Measurements from ENCODE around the gene FARS2.

The FARS2 gene

DNA sequence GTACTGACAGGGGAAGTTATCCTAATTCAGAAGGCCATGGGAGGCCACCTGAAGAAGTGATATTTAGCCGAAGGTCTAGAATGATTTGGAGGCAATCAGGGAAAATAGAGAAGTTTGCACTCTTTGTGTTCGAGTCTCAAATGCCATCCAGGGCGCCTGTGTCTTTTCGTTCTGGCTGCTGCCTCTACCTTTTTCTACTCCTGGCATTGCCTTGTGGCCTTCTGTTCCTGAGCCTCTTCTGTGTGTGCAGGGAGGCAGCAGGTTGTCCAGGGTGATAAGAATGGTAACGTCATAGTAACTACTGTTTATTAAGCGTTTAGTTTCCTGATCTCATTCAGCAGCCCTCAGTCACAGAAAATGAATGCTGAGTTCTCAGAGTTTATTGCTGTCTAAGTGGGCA is 252.1 kb downstream of the FARS2 start:
- Histone ChIP-seq H3K27ac (ENCODE audit: low read length) (no peak overlapping the region), H3K9me3 (ENCODE audit: insufficient read depth, low read length, severe bottlenecking) (no peaks in the 10 kb centered on the region), H3K4me3 (ENCODE audit: low read depth in 1 of 2, low read length in 2 of 2) (no peak overlapping the region), H3K36me3 (ENCODE audit: insufficient read depth, low read length) (no peaks in the 10 kb centered on the region), H3K4me2 (ENCODE audit: insufficient read depth, low read length) (no peak overlapping the region), H4K20me1 (ENCODE audit: insufficient read depth, low read length) (0 out of 2 replicates have a peak, but pooled peaks cover 5% of the 10 kb centered on the region), H3K9ac (ENCODE audit: low read depth, low read length) (no peak overlapping the region), H2AFZ (ENCODE audit: low read depth, low read length) (no peak overlapping the region), H3K27me3 (ENCODE audit: insufficient read depth, low read length, poor library complexity) (no peaks in the 10 kb centered on the region), H3K79me2 (ENCODE audit: insufficient read depth, low read length) (no peaks in the 10 kb centered on the region), H3K4me1 (ENCODE audit: insufficient read depth, low read length) (no peaks in the 10 kb centered on the region)
- no peak for ATAC-seq (ENCODE audit: insufficient read depth, low read depth)
- no peak for DNase-seq
- no peak for TF ChIP-seq EZH2 (IDR thresholded peaks at IDR 0.05; ENCODE audit: borderline replicate concordance, low read depth, low read length, severe bottlenecking)
- TF ChIP-seq, protein P1, sequence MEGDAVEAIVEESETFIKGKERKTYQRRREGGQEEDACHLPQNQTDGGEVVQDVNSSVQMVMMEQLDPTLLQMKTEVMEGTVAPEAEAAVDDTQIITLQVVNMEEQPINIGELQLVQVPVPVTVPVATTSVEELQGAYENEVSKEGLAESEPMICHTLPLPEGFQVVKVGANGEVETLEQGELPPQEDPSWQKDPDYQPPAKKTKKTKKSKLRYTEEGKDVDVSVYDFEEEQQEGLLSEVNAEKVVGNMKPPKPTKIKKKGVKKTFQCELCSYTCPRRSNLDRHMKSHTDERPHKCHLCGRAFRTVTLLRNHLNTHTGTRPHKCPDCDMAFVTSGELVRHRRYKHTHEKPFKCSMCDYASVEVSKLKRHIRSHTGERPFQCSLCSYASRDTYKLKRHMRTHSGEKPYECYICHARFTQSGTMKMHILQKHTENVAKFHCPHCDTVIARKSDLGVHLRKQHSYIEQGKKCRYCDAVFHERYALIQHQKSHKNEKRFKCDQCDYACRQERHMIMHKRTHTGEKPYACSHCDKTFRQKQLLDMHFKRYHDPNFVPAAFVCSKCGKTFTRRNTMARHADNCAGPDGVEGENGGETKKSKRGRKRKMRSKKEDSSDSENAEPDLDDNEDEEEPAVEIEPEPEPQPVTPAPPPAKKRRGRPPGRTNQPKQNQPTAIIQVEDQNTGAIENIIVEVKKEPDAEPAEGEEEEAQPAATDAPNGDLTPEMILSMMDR (IDR thresholded peaks at IDR 0.05; ENCODE audit: borderline replicate concordance, extremely low read depth, low read length, poor library complexity, severe bottlenecking), result no peak

DNA sequence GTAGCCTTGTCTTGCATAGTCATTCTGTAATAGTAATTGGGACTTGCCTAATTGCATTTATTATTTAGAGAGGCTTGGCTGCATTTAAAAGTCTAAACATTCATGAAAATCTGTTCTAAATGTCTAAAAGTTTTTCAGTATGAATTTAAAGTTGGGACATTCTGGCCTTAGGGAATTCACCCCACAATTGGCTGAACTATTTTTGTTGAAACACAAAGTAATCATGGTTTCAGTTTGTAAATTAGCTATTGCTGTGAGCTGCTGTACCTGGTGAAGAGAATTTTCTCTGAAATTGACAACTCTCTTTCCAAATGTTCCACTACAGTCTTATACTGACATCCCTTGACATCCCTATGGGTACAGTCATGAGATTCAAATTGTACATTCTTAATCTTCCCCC is 253.0 kb downstream of the FARS2 start:
- 0 out of 2 replicates have a peak, but pooled peaks cover 5% of the 10 kb centered on the region for H4K20me1 ChIP-seq (ENCODE audit: insufficient read depth, low read length)
- H3K9me3 ChIP-seq (ENCODE audit: insufficient read depth, low read length, severe bottlenecking), result no peaks in the 10 kb centered on the region
- no peak overlapping the region for H3K4me2 ChIP-seq (ENCODE audit: insufficient read depth, low read length)
- no peaks in the 10 kb centered on the region for H3K36me3 ChIP-seq (ENCODE audit: insufficient read depth, low read length)
- DNase-seq, result no peak
- no peak overlapping the region for H3K4me3 ChIP-seq (ENCODE audit: low read depth in 1 of 2, low read length in 2 of 2)
- H3K9ac ChIP-seq (ENCODE audit: low read depth, low read length), result no peak overlapping the region
- no peak for ATAC-seq (ENCODE audit: insufficient read depth, low read depth)
- no peaks in the 10 kb centered on the region for H3K79me2 ChIP-seq (ENCODE audit: insufficient read depth, low read length)
- H2AFZ ChIP-seq (ENCODE audit: low read depth, low read length), result no peak overlapping the region
- H3K27me3 ChIP-seq (ENCODE audit: insufficient read depth, low read length, poor library complexity), result no peaks in the 10 kb centered on the region
- no peak for TF ChIP-seq EZH2 (IDR thresholded peaks at IDR 0.05; ENCODE audit: borderline replicate concordance, low read depth, low read length, severe bottlenecking)
- TF ChIP-seq, protein P1 (IDR thresholded peaks at IDR 0.05; ENCODE audit: borderline replicate concordance, extremely low read depth, low read length, poor library complexity, severe bottlenecking), result no peak
- H3K27ac ChIP-seq (ENCODE audit: low read length), result no peak overlapping the region
- peaks cover 7% of the 10 kb centered on the region for H3K4me1 ChIP-seq (ENCODE audit: insufficient read depth, low read length)

DNA sequence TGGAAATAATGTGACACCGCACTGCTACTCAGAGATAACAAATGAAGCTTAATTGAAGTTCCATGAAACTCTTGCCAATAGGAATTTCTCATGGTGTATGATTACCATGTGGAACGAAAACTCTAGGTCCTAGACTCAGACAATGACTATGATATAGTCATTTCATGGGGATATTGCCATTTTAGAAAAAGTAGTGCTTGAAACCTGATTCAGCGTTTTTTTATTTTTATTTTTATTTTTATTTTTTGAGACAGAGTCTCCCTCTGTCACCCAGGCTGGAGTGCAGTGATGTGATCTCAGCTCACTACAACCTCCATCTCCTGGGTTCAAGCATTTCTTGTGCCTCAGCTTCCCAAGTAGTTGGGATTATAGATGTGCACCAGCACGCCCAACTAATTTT is 253.9 kb downstream of the FARS2 start:
- no peaks in the 10 kb centered on the region for H3K36me3 ChIP-seq (ENCODE audit: insufficient read depth, low read length)
- DNase-seq, result no peak
- H3K4me1 ChIP-seq (ENCODE audit: insufficient read depth, low read length), result peaks cover 9% of the 10 kb centered on the region
- no peak overlapping the region for H2AFZ ChIP-seq (ENCODE audit: low read depth, low read length)
- no peak overlapping the region for H3K27ac ChIP-seq (ENCODE audit: low read length)
- no peaks in the 10 kb centered on the region for H3K27me3 ChIP-seq (ENCODE audit: insufficient read depth, low read length, poor library complexity)
- no peak for ATAC-seq (ENCODE audit: insufficient read depth, low read depth)
- H3K4me2 ChIP-seq (ENCODE audit: insufficient read depth, low read length), result no peak overlapping the region
- peaks cover 8% of the 10 kb centered on the region; the same call in 1 of the 2 replicates for H4K20me1 ChIP-seq (ENCODE audit: insufficient read depth, low read length)
- no peaks in the 10 kb centered on the region for H3K9me3 ChIP-seq (ENCODE audit: insufficient read depth, low read length, severe bottlenecking)
- H3K79me2 ChIP-seq (ENCODE audit: insufficient read depth, low read length), result no peaks in the 10 kb centered on the region
- no peak overlapping the region for H3K4me3 ChIP-seq (ENCODE audit: low read depth in 1 of 2, low read length in 2 of 2)
- H3K9ac ChIP-seq (ENCODE audit: low read depth, low read length), result no peak overlapping the region
- TF ChIP-seq, protein P1 (IDR thresholded peaks at IDR 0.05; ENCODE audit: borderline replicate concordance, extremely low read depth, low read length, poor library complexity, severe bottlenecking), result no peak
- no peak for TF ChIP-seq EZH2 (IDR thresholded peaks at IDR 0.05; ENCODE audit: borderline replicate concordance, low read depth, low read length, severe bottlenecking)

DNA sequence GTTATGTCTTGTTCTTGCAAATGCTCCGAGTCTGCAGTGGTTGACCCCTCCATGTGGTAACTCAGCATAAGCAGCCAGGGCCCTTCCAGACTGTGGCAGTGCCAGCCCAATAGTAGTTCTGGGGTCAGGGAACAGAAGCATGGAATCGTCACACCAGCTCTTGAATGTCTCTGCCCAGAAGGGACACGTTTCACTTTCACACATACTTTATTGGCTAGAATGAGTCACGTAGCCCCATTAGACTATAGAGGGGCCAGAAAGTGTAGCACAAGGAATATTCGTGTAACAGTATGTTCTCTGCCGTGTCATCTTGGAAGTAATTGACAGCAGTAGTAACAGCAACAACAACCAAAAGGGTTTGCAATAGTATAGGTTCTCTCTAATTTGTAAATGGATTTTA is 254.7 kb downstream of the FARS2 start:
- H3K4me2 ChIP-seq (ENCODE audit: insufficient read depth, low read length), result no peak overlapping the region
- TF ChIP-seq, protein P1 (IDR thresholded peaks at IDR 0.05; ENCODE audit: borderline replicate concordance, extremely low read depth, low read length, poor library complexity, severe bottlenecking), result no peak
- TF ChIP-seq EZH2 (IDR thresholded peaks at IDR 0.05; ENCODE audit: borderline replicate concordance, low read depth, low read length, severe bottlenecking), result no peak
- no peaks in the 10 kb centered on the region for H3K27me3 ChIP-seq (ENCODE audit: insufficient read depth, low read length, poor library complexity)
- H3K4me3 ChIP-seq (ENCODE audit: low read depth in 1 of 2, low read length in 2 of 2), result no peak overlapping the region
- H4K20me1 ChIP-seq (ENCODE audit: insufficient read depth, low read length), result peaks cover 5% of the 10 kb centered on the region; the same call in 1 of the 2 replicates
- peaks cover 17% of the 10 kb centered on the region for H3K4me1 ChIP-seq (ENCODE audit: insufficient read depth, low read length)
- H3K9me3 ChIP-seq (ENCODE audit: insufficient read depth, low read length, severe bottlenecking), result no peaks in the 10 kb centered on the region
- no peak overlapping the region for H2AFZ ChIP-seq (ENCODE audit: low read depth, low read length)
- no peaks in the 10 kb centered on the region for H3K36me3 ChIP-seq (ENCODE audit: insufficient read depth, low read length)
- H3K9ac ChIP-seq (ENCODE audit: low read depth, low read length), result no peak overlapping the region
- ATAC-seq (ENCODE audit: insufficient read depth, low read depth), result no peak
- H3K27ac ChIP-seq (ENCODE audit: low read length), result no peak overlapping the region
- H3K79me2 ChIP-seq (ENCODE audit: insufficient read depth, low read length), result no peaks in the 10 kb centered on the region
- no peak for DNase-seq
